ENCODE results near the gene BRICD5. TPM values are rescaled to one million over a fixed set of nuclear protein-coding genes. Genes with fewer than 3 reads are reported as not detected.

Gene BRICD5
- total and polyA plus RNA-seq, 2 donors from 2014 or later: 7.2 to 8.2 TPM

GRCh38 chr16:2165861-2166260 lies 44.8 kb downstream of the BRICD5 start:
- no peaks in the 10 kb centered on the region for H3K27me3 ChIP-seq (ENCODE audit: control insufficient read depth, insufficient read depth, low read length)
- intact Hi-C loops (cut with DNase I): no loop called here
- H3K9me3 ChIP-seq (ENCODE audit: control insufficient read depth in 2 of 3, insufficient read depth in 1 of 3, low read length in 3 of 3): no peaks in the 10 kb centered on the region
- no peaks in the 10 kb centered on the region for H3K4me1 ChIP-seq (ENCODE audit: control insufficient read depth in 2 of 3, insufficient read depth in 2 of 3, low read depth in 1 of 3, low read length in 3 of 3)
- no peak overlapping the region for H3K27ac ChIP-seq (ENCODE audit: low read depth in 2 of 2, low read length in 2 of 2)
- no peak for TF ChIP-seq CTCF (IDR thresholded peaks at IDR 0.05; ENCODE audit: borderline replicate concordance, extremely low read depth, insufficient read depth)
- FAIRE-seq: no peak
- DNase-seq: no peak
- peaks cover 0 to 4% (median 3%) of the 10 kb centered on the region in 3 donors for H3K36me3 ChIP-seq (ENCODE audit: control insufficient read depth in 2 of 3, insufficient read depth in 3 of 3, low read length in 3 of 3)
- no peak overlapping the region for H3K4me3 ChIP-seq (ENCODE audit: low read length in 3 of 3)
- no peak overlapping the region for H3K9ac ChIP-seq (ENCODE audit: low read length in 3 of 3)

GRCh38 chr16:2163211-2163881 lies 47.3 kb downstream of the BRICD5 start:
- Histone ChIP-seq H3K27ac (ENCODE audit: low read depth in 2 of 2, low read length in 2 of 2) (no peak overlapping the region), H3K4me1 (ENCODE audit: control insufficient read depth in 2 of 3, insufficient read depth in 2 of 3, low read depth in 1 of 3, low read length in 3 of 3) (peaks cover 0 to 2% (median 0%) of the 10 kb centered on the region in 3 donors), H3K9me3 (ENCODE audit: control insufficient read depth in 2 of 3, insufficient read depth in 1 of 3, low read length in 3 of 3) (no peaks in the 10 kb centered on the region), H3K36me3 (ENCODE audit: control insufficient read depth in 2 of 3, insufficient read depth in 3 of 3, low read length in 3 of 3) (peaks cover 0 to 4% (median 3%) of the 10 kb centered on the region in 3 donors), H3K9ac (ENCODE audit: low read length in 3 of 3) (no peak overlapping the region), H3K4me3 (ENCODE audit: low read length in 3 of 3) (no peak overlapping the region), H3K27me3 (ENCODE audit: control insufficient read depth, insufficient read depth, low read length) (no peaks in the 10 kb centered on the region)
- DNase-seq: peak in 1 of 5 donors; percentile 91
- TF ChIP-seq CTCF (IDR thresholded peaks at IDR 0.05; ENCODE audit: borderline replicate concordance, extremely low read depth, insufficient read depth): no peak
- no peak for FAIRE-seq
- intact Hi-C loops (cut with DNase I): no loop called here

GRCh38 chr16:2162676-2163118 lies 48.0 kb downstream of the BRICD5 start:
- H3K4me3 ChIP-seq (ENCODE audit: low read length in 3 of 3): no peak overlapping the region
- H3K4me1 ChIP-seq (ENCODE audit: control insufficient read depth in 2 of 3, insufficient read depth in 2 of 3, low read depth in 1 of 3, low read length in 3 of 3): peaks cover 0 to 8% (median 0%) of the 10 kb centered on the region in 3 donors
- FAIRE-seq: no peak
- DNase-seq: no peak
- no peak overlapping the region for H3K27ac ChIP-seq (ENCODE audit: low read depth in 2 of 2, low read length in 2 of 2)
- no peak overlapping the region for H3K9ac ChIP-seq (ENCODE audit: low read length in 3 of 3)
- no peaks in the 10 kb centered on the region for H3K27me3 ChIP-seq (ENCODE audit: control insufficient read depth, insufficient read depth, low read length)
- peaks cover 0 to 3% (median 0%) of the 10 kb centered on the region in 3 donors for H3K36me3 ChIP-seq (ENCODE audit: control insufficient read depth in 2 of 3, insufficient read depth in 3 of 3, low read length in 3 of 3)
- H3K9me3 ChIP-seq (ENCODE audit: control insufficient read depth in 2 of 3, insufficient read depth in 1 of 3, low read length in 3 of 3): no peaks in the 10 kb centered on the region
- no peak for TF ChIP-seq CTCF (IDR thresholded peaks at IDR 0.05; ENCODE audit: borderline replicate concordance, extremely low read depth, insufficient read depth)
- intact Hi-C loops (cut with DNase I): no loop called here

Measured in kidney (tissue), 14 donors.